C4-2B (cell line): ENCODE measurements around the gene EML2.

ENCODE experiments used
- H3K27ac ChIP-seq: fragments of 450-650 bp; 2 replicates; pipeline ENCODE4 v1.5.1; 2017
- CTCF ChIP-seq: fragments of 450-650 bp; conservative IDR thresholded peaks from 2 replicates; pipeline ENCODE4 v1.5.1; 2017; ENCODE audit warnings: mild to moderate bottlenecking
- ZFX ChIP-seq: fragments of 450-650 bp; IDR thresholded peaks from 2 replicates; pipeline ENCODE4 v1.6.1; 2017

Gene EML2

GRCh38 chr19:45623984-45624383 lies 15.2 kb downstream of the EML2 start:
- TF ChIP-seq ZFX = no peak
- TF ChIP-seq CTCF = no peak

DNA sequence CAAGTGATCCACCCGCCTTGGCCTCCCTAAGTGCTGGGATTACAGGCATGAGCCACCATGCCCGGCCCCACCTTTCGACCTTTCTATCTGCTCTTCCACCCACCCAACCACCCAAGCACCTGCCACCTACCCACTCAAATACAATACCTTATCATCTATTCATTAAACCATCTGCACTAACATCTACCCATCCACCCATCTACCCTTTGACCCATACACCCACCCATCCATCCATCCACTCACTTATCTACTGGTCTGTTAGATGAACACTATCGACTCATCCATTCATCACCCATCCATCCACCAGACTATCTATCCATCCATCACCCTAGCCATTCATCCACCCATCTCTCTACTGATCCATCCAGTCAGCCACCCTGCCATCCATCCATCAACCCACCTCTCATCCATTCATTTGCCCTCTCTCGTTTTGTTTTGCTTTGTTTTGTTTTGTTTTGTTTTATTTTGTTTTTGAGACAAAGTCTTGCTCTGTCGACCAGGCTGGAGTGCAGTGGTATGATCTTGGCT lies 17.2 kb downstream of the EML2 start:
- H3K27ac ChIP-seq = no peak overlapping the region
- TF ChIP-seq ZFX (no peak), CTCF (no peak)

More at GRCh38 chr19:45623984-45624383, 15.2 kb downstream of the EML2 start:
- H3K27ac ChIP-seq = no peak overlapping the region

GRCh38 chr19:45621389-45621788 lies 17.8 kb downstream of the EML2 start:
- H3K27ac ChIP-seq = no peak overlapping the region
- no peak for TF ChIP-seq CTCF
- no peak for TF ChIP-seq ZFX

DNA sequence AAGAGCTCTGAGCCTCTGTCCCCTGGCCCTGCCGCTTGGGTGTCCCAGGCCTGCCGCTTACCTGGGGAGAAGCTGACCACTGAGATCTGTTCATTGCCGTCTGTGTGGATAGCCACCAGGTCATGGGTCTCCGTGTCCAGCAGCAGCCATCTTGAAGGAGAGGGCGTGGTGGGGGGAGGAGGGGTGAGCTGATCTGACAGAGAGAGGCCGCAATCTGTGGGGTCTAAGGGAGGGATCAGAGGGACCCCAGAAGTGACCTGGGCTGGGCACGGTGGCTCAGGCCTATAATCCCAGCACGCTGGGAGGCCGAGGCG lies 22.5 kb downstream of the EML2 start:
- peak overlapping the region; percentile 56 for H3K27ac ChIP-seq
- TF ChIP-seq CTCF = no peak
- no peak for TF ChIP-seq ZFX

GRCh38 chr19:45615795-45616703 lies 23.1 kb downstream of the EML2 start:
- TF ChIP-seq CTCF = no peak
- no peak for TF ChIP-seq ZFX
- peak overlapping the region; percentile 56 for H3K27ac ChIP-seq

DNA sequence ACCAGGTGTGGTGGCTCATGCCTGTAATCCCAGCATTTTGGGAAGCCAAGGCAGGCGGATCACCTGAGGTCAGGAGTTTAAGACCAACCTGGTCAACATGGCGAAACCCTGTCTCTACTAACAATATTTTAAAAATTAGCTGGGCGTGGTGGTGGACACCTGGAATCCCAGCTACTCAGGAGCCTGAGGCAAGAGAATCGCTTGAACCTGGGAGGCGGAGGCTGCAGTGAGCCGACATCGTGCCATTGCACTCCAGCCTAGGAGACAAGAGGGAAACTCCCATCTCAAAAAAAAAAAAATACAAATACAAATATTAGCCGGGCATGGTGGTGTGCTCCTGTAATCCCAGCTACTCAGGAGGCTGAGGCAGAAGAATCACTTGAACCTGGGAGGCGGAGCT lies 24.1 kb downstream of the EML2 start:
- H3K27ac ChIP-seq = peak overlapping the region; percentile 9; the same call in 1 of the 2 replicates

- TF ChIP-seq ZFX (no peak), CTCF (no peak)
- no peak overlapping the region; the same call in 1 of the 2 replicates for H3K27ac ChIP-seq
These were observed 25.1 kb downstream of the EML2 start for GRCh38 chr19:45613926-45614725.
